Measurements from ENCODE around the gene PID1.

DNA sequence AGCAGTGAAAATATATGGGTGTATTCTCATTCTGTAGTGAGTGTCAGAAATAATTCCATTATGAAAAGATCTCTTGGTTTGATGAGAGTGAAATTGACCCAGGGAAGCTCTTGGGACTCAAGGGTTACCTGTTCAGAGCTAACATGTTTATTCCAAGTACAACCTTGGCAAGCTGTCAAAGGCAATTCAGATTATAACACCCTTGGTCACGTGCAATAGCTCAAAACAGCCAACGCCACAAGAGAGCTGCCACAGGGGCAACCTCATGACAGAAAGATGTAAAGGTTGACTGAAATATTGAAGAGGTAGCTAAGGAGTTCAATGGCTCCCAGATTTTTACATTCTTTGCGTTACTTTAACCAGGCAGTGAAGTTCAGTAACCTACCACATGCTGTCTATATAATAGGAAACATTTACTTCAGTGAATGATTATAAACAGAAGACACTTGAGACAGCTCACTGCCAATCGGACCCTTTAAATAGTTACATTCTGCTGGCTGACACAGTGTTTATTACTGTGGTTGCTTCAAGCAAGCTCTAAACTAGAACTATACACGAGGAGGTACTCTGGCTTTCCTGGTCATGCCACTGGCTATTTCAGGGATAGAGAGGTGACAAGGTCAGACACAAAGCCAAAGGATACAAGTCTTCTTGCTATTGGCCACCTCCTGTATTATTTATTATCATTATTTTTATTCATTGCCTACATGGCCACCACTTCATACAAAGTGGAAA, 187.3 kb downstream of the PID1 start:
- TF ChIP-seq POLR2A (IDR thresholded peaks at IDR 0.05; ENCODE audit: low read length) (no peak), GATA1 (IDR thresholded peaks at IDR 0.05; ENCODE audit: low read depth, low read length) (no peak)
